Mononuclear cell (primary cell): ENCODE data around the gene GCN1. TPM values are rescaled to one million over a fixed set of nuclear protein-coding genes. Genes with fewer than 3 reads are reported as not detected.

Source experiments
- H3K27me3 ChIP-seq: 2 replicates; pipeline ENCODE4 v1.6.0; 2011; ENCODE audit warnings: low read length, control low read depth; ENCODE audit not compliant: insufficient read depth
- H3K4me1 ChIP-seq: 2 replicates; pipeline ENCODE4 v1.5.1; 2011; ENCODE audit warnings: mild to moderate bottlenecking, low read length, control low read depth; ENCODE audit not compliant: insufficient read depth
- H3K4me3 ChIP-seq: 2 replicates; pipeline ENCODE4 v1.5.1; 2011; ENCODE audit warnings: mild to moderate bottlenecking, low read length, moderate library complexity
- H3K9me3 ChIP-seq: 2 replicates; pipeline ENCODE4 v1.5.1; 2011; ENCODE audit warnings: low read depth, mild to moderate bottlenecking, control low read depth, low read length
- total RNA-seq: library from RNA; depleted of rRNA; stranded (reverse); fragments of >200 nt; gene quantifications from one replicate; pipeline ENCODE4 v1.2.3, GENCODE V29; 2012

The GCN1 gene
- total RNA-seq, 1 donor: 159 TPM

- H3K4me1 ChIP-seq: no peaks in the 10 kb centered on the region
- H3K4me3 ChIP-seq: no peak overlapping the region
- no peaks in the 10 kb centered on the region for H3K9me3 ChIP-seq
- H3K27me3 ChIP-seq: no peaks in the 10 kb centered on the region
Observed at GRCh38 chr12:120156315-120157259, 37.9 kb downstream of the GCN1 start.

DNA sequence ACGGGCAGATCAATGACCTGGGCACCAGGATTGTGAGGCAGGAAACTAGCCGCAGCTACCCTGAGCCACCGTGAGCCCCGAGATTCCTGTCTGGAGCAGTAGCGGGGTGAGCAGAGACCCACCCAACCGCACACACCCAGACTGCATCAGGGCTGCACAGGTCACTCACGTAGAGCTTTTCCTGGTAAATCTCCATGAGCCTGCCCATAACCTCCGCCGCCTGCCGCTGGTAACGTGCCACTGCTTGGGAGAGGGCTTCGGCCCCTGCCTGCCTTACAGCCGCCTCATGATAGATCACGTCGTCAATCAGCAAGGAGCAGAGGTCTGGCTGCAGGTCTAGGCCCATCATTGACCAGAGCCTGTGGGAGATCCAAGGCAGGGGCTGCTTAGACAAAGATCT is 39.4 kb downstream of the GCN1 start:
- Histone ChIP-seq H3K9me3 (no peaks in the 10 kb centered on the region), H3K27me3 (no peaks in the 10 kb centered on the region), H3K4me3 (no peak overlapping the region), H3K4me1 (no peaks in the 10 kb centered on the region)

DNA sequence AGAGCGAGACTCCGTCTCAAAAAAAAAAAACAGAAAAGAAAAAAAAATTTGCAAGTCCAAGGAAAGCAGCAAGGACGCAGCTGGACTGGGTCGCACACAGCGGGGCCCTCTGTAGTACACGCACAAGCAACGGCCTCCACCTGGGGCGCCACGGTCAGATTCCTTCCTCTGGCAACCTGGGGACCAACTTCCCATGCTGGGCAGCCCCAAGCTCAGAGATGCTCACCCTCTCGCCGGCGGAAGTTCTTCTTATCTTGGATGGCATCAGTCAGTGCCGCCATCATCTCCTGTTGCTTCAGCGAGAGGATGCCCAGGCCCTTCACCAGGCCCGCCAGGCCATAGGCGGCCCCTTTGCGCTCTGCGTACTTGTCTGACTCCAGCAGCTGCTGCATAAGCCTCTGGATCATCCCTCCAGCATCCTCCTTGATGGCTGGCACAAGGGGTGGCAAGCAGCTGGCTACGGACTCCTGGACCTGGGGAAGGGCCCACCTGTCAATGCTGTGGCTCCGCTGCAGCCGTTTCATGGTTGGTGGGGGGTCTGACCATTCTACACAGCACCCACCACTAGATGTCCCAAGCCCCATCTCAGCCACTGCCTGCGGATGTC is 43.5 kb downstream of the GCN1 start:
- Histone ChIP-seq H3K27me3 (no peaks in the 10 kb centered on the region), H3K9me3 (no peaks in the 10 kb centered on the region), H3K4me3 (no peak overlapping the region), H3K4me1 (no peaks in the 10 kb centered on the region)

DNA sequence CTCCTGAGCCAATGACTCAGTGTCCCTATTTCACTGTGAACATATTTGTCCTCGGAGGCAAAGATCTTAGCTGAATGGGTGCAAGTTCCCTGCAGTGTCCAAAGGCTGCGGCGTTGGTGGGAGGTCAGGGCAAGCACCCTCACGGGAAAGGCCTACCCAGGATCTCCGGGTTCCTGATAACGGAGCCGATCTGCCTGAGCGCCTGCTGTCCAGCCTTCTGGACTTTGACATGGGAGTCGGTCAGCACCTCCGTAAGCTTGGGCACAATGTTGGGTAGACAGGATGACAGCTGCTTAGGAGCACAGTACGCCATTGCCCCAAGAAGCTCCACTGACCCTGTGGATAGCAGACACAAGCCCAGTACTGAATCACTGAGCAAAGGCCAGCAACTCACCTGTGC is 46.5 kb downstream of the GCN1 start:
- no peaks in the 10 kb centered on the region for H3K9me3 ChIP-seq
- no peaks in the 10 kb centered on the region for H3K4me1 ChIP-seq
- H3K27me3 ChIP-seq: no peaks in the 10 kb centered on the region
- H3K4me3 ChIP-seq: no peak overlapping the region

DNA sequence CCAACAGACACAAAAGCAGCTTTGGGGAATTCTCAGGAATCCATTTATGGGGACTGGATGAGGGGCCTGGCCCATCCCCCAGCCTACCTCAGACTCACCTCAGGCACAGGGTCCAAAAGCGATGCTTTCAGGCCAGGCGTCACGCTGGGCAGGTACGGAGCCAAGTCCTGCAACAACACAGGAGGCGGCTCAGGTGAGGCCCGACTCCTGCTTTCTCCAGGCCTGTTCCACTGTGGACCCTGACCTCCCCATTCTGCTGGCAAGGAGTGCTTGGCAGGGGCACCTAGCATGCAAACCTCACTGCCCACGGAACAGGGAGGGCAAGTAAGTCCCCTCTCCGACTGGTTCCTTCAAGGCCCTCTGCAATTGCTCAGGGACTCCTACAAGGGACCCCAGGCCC is 49.4 kb downstream of the GCN1 start:
- Histone ChIP-seq H3K4me3 (no peak overlapping the region), H3K27me3 (no peaks in the 10 kb centered on the region), H3K9me3 (no peaks in the 10 kb centered on the region), H3K4me1 (no peaks in the 10 kb centered on the region)

DNA sequence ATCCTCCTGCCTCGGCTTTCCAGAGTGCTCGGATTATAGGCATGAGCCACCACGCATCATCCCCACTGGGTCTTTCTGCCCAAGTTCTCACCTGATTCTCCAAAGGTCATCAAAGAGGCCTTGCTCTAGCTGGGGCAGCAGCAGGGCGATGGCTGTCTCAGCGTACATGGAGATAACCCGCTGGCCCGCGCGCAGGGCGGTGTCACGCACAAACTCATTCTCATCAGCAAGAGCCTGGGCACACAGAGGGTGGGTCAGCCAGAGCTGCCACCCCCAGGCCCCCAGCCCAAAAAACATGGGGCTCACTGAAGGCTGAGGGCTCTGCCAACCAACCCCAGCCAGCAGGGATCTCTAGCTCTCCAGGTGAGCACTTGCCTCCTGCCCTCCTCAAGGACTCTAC is 50.3 kb downstream of the GCN1 start:
- Histone ChIP-seq H3K27me3 (no peaks in the 10 kb centered on the region), H3K9me3 (no peaks in the 10 kb centered on the region), H3K4me1 (no peaks in the 10 kb centered on the region), H3K4me3 (no peak overlapping the region)

- no peaks in the 10 kb centered on the region for H3K9me3 ChIP-seq
- no peaks in the 10 kb centered on the region for H3K4me1 ChIP-seq
- H3K27me3 ChIP-seq: no peaks in the 10 kb centered on the region
- H3K4me3 ChIP-seq: no peak overlapping the region
Observed at GRCh38 chr12:120142231-120142877, 52.2 kb downstream of the GCN1 start.

DNA sequence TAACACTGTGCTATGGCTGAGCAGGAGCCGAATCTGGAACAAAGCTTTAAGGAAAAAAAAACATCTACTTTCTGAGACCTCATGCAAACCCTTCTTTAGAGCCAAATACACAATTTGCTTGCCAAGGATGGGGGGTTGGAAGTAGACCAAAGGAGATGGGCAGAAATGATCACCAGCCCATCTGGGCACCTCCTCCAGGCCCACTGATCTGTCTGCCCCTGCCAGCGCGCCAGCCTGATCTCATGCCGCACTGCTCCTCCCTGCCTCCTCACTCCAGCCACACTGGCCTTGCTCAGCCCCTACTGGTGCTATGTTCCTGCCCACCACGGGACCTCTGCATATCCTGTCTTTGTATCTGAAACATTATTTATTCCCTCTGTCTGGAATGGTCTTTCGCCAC is 53.2 kb downstream of the GCN1 start:
- H3K27me3 ChIP-seq: no peaks in the 10 kb centered on the region
- H3K9me3 ChIP-seq: no peaks in the 10 kb centered on the region
- no peak overlapping the region for H3K4me3 ChIP-seq
- H3K4me1 ChIP-seq: no peaks in the 10 kb centered on the region

GRCh38 chr12:120140603-120141002 is 53.9 kb downstream of the GCN1 start:
- H3K9me3 ChIP-seq: no peaks in the 10 kb centered on the region
- H3K27me3 ChIP-seq: no peaks in the 10 kb centered on the region
- H3K4me1 ChIP-seq: no peaks in the 10 kb centered on the region

GRCh38 chr12:120139958-120140357 is 54.6 kb downstream of the GCN1 start:
- Histone ChIP-seq H3K4me3 (no peak overlapping the region), H3K9me3 (no peaks in the 10 kb centered on the region), H3K4me1 (no peaks in the 10 kb centered on the region), H3K27me3 (no peaks in the 10 kb centered on the region)

More at GRCh38 chr12:120140603-120141002, 53.9 kb downstream of the GCN1 start:
- no peak overlapping the region for H3K4me3 ChIP-seq

DNA sequence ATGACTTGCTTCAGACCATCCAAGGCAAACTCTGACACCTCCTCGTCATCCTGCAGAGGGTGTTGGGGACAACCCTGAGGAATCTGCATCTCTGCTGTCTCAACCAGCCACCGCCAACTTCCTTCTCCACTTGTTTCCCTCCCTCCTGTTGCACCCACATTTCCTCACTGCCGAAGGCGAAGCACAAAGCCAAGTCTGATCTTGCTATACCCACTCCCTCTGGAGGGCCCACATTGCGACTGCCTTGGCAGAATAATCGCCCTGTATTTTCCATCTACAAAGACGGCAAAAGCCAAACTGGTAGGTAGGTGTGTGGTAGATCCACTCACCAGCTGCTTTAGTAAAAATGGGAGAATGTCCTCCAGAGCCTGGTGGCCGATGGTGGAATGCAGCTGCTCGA is 56.1 kb downstream of the GCN1 start:
- no peak overlapping the region for H3K4me3 ChIP-seq
- no peaks in the 10 kb centered on the region for H3K9me3 ChIP-seq
- no peaks in the 10 kb centered on the region for H3K4me1 ChIP-seq
- no peaks in the 10 kb centered on the region for H3K27me3 ChIP-seq

GRCh38 chr12:120137833-120138232 is 56.7 kb downstream of the GCN1 start:
- H3K27me3 ChIP-seq: no peaks in the 10 kb centered on the region
- H3K4me1 ChIP-seq: no peaks in the 10 kb centered on the region
- H3K4me3 ChIP-seq: no peak overlapping the region
- H3K9me3 ChIP-seq: no peaks in the 10 kb centered on the region

- Histone ChIP-seq H3K27me3 (no peaks in the 10 kb centered on the region), H3K4me1 (peaks cover 4% of the 10 kb centered on the region), H3K9me3 (no peaks in the 10 kb centered on the region), H3K4me3 (no peak overlapping the region)
Observed at GRCh38 chr12:120136093-120136770, 58.3 kb downstream of the GCN1 start.

DNA sequence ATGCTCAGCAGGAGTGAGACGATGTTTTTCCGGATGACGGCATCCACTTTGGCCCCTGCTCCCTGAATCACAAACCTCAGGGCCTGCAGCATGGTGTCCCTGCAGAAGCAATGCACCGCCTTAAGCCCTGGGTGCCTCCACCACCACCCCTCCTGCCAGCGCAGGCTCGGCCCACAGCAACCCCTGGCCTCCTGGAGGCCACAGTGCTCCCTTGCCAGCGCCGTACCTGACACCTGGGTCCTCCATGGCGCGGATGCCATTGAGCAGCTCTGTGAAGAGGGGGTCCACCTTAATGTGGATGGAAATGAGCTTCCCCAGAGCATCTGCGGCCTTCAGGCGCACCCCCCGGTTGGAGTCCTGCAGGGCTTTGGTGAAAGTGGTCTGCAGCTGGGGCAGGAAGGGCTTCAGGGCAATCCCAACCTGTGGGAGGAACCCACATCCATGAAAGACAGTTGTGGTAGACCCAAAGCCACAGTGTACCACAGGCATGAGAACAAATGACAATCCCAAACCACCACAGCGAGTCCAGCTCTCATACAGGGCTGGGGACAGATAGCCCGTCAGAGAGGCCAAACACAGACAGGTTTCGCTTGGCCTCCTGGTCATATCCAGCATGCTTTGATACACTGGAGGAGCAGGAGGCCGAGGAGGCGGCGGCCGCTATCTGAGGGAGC is 60.1 kb downstream of the GCN1 start:
- Histone ChIP-seq H3K9me3 (no peaks in the 10 kb centered on the region), H3K4me1 (peaks cover 4% of the 10 kb centered on the region), H3K4me3 (no peak overlapping the region), H3K27me3 (no peaks in the 10 kb centered on the region)
